GM11168 (cell line): ENCODE measurements around the gene CBX8.

ENCODE experiments used
- in situ Hi-C: fragments of 300-500 bp; cut with MboI; formaldehyde crosslinking; loops from one replicate; pipeline ENCODE4 v1.12.0; 2022; ENCODE audit warnings: low sequenced_read_pairs; ENCODE audit not compliant: unreplicated experiment

CBX8 gene

DNA sequence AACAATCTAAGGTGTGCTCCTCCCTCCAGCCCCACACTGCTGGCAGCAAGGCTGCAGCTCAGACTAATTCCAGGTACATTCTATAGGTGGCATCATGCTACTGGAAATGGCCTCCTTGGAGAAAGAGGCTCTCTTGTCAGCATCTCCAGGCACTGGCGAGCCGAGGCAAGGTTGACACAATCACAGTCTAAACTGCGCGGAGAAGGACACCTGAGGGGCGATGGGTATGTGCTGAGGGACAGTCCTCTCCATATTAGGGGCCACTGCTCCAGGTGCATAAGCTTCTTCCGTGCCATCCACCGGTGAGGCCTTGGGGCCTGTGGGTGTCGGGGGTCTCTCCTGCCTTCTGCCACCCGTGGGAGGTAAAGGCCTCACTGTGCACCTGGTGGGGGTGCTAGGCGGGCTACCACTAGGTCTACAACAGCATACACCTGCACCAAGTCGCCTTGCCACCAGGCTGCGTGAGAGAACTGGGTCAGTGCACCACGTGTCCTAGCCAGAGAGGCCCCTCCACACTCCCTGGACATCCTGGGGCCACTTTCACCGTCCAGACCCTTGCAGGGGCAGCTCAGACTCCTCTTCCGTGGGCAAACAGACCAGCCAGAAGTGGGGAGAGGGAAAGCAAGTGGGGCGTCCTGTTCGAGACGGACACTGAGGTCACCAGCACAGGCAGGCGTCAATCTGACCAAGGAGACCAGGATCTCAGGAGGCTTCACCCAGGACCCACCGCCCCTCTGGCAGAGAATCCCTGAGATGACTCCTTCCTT lies 12.1 kb upstream of the CBX8 start:
- in situ Hi-C loops = loop anchor here (5.0 kb wide), 1 partner anchor 38 kb away; no protein-coding TSS in a partner anchor

DNA sequence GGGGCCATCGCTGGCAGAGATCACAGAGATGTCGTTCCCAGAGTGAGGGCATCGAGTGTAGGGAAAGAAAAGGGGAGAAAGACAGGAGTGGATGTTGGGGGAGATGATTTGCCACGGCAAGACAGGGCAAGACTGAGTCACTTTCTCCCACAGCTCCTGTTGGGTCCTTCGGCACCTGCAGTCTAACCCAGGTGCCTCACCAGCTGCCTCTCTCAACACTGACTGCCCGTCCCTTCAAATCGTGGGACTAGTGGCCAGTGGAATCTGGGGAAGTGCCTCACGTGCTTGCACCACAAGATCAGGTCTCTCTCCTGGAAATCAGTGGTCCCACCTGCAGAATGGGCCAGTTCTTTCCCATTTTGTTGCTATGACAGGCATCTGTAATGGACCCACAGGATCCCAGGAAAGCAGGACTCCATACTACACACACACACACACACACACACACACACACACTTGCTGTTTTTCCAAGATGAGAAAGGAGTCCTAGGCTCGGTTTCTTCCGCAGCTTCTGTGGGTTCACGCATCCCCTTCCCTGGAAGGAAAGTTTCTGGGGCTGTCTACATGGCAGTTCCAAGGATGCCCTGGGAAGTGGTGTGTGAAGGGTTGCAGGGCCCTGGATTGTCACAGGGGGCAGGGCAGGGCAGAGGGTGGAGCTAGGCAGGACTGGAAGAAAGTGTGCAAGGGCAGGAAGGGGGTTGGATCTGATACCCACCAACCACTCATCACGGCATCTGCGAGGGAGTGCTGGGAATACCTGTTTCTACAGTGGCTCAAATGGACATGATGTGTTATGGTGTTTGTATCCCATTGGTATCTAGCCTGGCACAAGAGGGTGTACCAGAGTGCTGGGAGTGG lies 10.2 kb upstream of the CBX8 start:
- in situ Hi-C loops = loop anchor here (5.0 kb wide), 1 partner anchor 40 kb away; no protein-coding TSS in a partner anchor

DNA sequence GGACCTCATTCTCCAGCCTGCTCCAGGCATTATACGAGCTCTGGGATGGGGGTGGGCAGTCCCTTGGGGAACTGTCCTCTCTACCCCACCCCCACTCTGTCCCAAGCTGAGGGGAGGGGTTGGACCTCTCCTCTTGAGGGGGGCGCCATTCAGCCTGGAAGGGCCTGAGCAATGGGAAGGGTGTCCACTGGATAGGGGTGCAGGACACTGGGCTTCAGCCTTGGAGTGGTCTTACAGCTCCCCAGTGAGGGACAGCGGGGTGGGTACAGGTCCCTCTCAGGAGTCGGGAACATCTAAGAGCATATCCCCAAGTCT lies 9.5 kb upstream of the CBX8 start:
- in situ Hi-C loops = loop anchor here (5.0 kb wide), 1 partner anchor 41 kb away; no protein-coding TSS in a partner anchor

DNA sequence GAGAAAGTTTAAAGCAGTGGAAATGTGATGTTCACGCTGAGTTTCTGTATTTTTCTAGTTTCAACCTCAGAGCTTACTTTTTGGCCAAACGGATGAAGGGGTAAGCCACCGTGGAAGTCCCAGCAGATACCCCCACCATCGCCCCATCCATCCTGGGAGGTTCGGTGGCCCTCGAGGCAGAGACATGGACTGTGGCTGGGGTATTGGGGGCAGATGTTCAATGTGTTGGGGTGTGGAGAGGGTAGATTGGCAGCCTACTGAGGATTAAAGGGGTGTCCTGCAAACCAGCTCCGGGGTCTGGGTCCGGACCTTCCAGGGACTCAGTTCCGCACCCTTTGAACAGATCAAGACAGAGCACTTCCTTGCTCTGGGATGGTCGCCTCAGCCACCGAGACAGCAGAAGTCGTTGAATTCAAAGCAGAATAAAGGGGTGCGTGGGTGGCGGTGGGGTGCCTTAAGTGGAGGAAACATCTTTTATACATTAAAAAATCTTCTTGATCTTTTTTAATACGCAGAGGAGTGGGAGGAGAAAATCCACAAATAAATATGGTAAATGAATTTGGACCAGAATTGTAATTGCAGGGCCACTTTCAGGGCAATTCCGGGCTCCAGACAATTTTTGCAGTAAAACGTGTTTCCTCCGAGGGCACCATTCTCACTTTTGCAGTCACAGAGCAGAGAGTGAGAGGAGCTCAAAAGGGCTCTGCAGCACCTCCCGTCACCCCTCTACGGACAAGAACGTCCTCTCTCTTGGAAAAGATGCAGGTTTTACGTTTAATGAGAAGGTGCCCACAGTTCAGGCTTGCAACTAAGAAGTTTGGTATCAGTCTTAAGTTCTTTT lies 8.2 kb upstream of the CBX8 start:
- in situ Hi-C loops = loop anchor here (5.0 kb wide), 1 partner anchor 42 kb away; no protein-coding TSS in a partner anchor

- in situ Hi-C loops = no loop called here
Measured at GRCh38 chr17:79803997-79804855, 7.3 kb upstream of the CBX8 start.

GRCh38 chr17:79803421-79803996 lies 6.6 kb upstream of the CBX8 start:
- in situ Hi-C loops = no loop called here

DNA sequence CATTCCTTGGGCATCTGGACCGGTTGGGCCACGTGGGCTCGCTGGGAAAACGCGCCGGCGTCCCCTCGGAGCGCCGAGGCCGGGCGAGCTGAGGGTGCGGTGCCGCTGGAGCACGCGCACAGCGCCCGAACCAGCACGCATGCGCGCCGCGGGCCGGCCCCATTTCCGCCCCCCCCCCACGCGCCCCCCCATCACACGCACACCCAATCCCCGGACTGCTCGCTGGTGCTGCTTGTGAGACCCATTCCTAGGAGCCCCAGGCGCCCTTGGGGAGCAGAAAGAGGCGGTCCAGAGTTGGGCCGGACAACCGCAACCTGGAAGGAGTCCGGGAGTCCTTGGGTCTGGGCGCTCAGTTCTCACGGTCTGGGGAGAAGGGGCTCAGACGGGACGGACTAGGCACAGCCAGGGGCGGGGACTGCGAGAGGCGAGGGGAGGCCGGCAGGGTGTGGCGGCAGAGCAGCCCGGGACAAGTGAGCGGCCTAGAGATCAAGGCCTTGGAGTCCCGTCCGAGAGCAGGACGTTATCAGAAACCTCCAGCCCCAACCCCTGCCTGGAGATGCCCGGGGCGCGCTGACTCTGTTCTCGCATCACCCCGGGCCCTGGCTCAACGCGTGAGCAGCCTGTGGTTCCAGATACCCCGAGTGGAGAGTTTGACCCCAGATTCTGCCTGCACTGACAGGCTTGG lies 6.0 kb upstream of the CBX8 start:
- in situ Hi-C loops = no loop called here

GRCh38 chr17:79802039-79802735 lies 5.3 kb upstream of the CBX8 start:
- in situ Hi-C loops = no loop called here

- in situ Hi-C loops = no loop called here
Measured at GRCh38 chr17:79801156-79802038, 4.5 kb upstream of the CBX8 start.

DNA sequence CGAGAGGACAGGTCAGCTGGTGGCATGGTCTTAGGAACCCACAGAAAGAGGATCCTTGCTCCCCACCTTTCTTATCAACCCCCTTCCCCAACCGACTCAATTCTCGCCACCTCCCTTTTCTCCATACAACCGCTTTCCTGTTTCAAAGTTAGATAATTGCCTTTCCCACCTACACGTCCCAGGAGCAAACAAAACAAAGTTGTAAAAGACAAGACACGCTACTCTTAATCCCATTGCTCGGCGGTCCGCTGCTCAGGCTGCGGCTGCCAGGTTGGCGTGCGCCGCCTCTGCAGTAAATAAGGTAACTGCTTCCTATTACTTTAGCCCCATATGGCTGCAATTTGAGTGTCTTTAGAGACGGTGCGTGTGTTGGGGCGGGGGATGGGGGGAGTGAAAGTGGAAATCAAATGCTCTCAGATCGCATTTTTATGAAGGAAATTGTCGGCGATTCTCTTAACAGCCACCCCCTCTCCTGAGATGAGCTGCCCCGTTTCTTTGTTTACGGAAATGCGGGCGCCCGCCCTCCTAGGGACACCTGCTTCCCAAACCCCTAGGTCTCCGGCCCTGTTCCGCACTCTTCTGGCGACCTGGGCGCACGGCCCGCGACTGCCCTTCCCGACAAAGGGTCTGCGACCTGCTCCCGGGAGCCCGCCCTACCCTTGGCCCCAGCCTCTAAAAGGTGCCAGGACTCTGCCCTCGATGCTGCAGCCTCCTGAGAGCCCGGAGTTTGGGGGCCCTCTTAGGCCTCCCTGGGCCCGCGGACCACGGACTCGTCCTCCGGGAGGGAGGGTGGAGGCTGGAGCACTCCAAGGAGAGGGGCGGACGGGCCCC lies 3.7 kb upstream of the CBX8 start:
- in situ Hi-C loops = no loop called here

GRCh38 chr17:79799538-79800324 lies 2.9 kb upstream of the CBX8 start:
- in situ Hi-C loops = loop anchor here (10.0 kb wide), 1 partner anchor 175 kb away; no protein-coding TSS in a partner anchor

- in situ Hi-C loops = loop anchor here (10.0 kb wide), 1 partner anchor 176 kb away; no protein-coding TSS in a partner anchor
Measured at GRCh38 chr17:79799174-79799537, 2.3 kb upstream of the CBX8 start.

DNA sequence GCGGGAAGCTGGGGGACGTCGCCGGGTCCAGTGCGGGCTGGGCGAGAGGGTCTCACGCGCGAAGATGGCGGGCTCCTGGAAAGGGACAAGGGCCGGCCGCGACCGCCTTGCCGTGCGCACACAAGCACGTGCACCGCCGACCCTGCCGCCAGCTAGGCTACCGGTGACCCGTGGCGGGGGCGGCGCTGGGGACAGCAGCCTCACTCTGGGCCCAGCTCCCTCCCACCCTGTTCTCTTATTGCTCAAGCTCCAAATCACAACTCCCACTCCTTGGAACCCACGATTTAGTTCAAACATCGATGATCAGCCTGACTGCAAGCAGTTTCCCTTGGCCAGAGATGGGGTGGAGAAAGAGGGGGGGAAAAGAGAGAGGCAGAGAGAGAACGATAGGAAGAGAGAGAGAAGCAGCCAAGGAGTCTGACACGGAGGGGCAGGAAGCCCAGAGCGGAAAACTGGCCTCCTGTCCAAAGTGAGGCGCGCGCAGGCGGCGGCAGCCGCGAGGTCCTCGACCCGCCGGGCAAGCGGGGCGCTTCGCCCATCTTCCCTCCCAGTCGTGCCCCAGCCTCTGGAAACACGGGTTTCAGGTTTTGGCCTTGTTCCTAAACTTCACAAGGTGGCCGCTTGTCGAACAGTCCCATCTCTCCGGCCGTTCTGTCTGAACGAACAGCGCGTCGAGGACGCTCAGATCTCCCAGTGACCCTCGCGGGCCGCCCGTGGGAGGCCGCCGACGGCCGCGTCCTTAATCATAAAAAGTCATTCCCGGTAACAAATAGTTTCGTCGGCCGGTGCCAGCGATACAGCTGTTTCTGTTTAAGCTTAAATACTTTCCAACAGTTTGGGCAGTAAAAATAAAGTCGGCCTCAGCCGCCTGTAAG lies 1.7 kb upstream of the CBX8 start:
- in situ Hi-C loops = loop anchor here (10.0 kb wide), 1 partner anchor 176 kb away; no protein-coding TSS in a partner anchor
